HG03469 (cell line): ENCODE results near the gene SNCAIP.

Experiments
- ATAC-seq: cut with Tn5 transposase; IDR thresholded peaks from one replicate; pipeline ENCODE4 v1.9.1; 2021; ENCODE audit warnings: mild to moderate bottlenecking, moderate library complexity, moderate number of reproducible peaks; ENCODE audit not compliant: unreplicated experiment

SNCAIP gene

DNA sequence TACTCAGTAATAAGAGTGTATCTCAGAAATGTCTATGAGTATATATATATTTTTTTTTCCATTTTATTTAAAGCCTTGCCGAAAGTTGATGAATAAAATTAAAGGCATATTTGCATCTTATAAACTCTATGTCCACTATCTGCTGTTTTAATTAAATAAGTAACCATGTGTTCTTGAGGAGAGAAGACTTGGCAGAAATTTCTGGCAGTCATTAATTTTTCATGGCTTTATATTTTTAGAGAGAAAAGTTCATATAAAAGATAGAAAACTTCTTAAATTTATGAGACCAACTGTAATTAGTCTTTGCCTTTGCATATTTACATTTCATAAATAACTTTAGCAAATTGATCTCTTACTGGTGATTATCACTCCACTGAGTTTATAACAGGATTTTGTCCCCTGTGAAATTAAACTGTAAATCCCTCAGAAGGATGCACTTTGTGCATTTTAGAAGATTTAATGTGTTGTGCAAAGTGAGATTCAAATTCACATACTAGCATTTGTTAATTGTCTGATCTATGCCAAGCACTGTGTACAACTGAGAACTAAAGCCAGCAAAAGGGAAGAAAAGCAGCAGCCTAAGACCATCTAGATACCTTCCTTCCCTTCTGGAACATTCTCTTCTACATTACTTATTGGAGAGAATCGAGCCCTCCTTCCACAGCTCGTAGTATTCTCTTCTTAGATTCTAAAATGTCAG is 108.7 kb downstream of the SNCAIP start:
- ATAC-seq = no peak

- ATAC-seq = peak; percentile 82
Measured at GRCh38 chr5:122421374-122422079, 109.5 kb downstream of the SNCAIP start.

GRCh38 chr5:122423221-122423620 is 111.2 kb downstream of the SNCAIP start:
- no peak for ATAC-seq

GRCh38 chr5:122424132-122424531 is 112.1 kb downstream of the SNCAIP start:
- ATAC-seq = no peak

DNA sequence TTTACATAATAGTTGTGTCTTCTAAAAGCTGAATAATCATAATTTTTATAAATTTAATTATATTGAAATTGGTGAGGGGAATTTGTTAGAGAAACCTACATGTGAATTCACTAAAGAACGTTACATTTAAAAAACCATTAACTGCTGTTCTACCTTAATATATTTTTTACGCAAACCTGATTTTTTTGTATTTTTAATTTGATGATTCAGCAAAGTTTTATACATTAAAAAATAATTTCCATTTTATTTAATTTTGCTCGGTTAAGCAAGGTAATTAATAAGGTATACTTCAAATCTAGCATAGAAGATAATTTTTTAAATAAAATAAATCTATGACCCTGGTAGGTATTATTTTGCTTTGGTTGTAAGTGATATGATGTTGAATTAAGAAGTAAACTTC is 114.3 kb downstream of the SNCAIP start:
- ATAC-seq = no peak

GRCh38 chr5:122427621-122428020 is 115.6 kb downstream of the SNCAIP start:
- ATAC-seq = no peak

GRCh38 chr5:122429545-122430318 is 117.7 kb downstream of the SNCAIP start:
- no peak for ATAC-seq

DNA sequence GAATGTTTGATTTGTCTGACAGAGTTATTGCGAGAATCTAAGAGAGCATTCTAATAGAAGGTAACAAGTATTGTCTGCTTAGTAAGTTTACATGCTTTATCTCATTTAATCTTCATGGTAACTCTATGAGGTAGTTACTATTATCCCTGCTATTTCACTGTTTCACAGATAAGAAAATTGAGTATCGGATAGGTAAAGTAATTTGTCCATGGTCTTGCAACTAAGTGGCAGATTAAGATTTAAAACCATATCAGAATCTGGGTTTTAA is 118.2 kb downstream of the SNCAIP start:
- ATAC-seq = no peak

GRCh38 chr5:122431298-122431697 is 119.3 kb downstream of the SNCAIP start:
- no peak for ATAC-seq

DNA sequence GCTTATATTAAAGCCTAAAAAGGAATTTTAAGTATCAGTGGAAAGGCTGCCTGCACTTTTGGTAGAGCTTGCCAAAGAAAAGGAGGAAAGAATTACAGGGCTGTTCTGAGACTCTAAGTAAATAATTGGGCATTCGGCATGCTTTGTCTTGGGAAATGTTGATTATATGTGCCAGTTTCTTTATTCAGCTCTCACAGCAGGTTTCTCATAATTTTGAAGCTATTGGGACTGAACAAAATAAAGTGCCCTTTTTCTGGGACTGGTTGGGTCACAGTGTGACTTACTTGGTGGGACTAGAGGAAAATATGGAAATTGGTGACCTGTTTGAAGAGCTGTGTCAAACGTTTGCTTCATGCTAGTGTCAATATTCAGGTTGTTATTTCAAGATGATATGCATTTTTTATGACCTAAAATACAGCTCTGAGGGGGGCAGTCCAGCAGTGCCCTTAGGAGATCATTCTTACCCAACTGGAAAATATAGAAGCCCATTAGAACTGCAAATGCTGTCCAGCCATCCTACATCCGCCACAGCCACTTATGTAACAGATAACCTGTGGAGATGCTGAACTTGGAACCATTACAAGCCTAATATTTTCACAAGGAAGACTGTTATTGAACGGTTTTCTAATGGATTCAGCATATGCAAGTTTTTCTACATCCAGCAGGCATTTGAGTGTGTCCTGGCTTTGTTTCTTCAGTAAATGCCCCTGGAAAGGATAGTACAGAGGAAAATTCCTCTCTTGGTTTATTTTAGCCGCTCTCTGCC is 122.4 kb downstream of the SNCAIP start:
- ATAC-seq = no peak

DNA sequence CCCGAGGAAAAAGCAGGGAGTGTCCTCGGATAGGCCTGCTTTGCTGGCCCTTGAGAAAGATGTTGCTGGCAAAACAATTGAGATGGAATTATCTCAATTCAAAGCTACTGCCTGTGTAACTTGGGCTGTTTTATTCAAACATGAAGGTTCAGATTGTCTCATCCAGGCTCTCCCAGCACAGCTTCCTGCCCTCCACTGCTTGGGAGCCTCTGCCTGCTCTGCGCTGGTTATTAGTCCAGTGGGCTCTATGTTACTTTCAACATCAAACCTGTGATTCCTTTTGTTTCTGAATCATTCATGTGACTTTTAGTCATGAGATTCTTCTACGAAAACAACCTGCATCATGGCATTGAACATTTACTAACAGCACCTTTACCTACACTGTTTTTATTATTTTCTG is 123.2 kb downstream of the SNCAIP start:
- ATAC-seq = no peak

- no peak for ATAC-seq
Measured at GRCh38 chr5:122435761-122436160, 123.7 kb downstream of the SNCAIP start.

GRCh38 chr5:122436615-122437014 is 124.6 kb downstream of the SNCAIP start:
- ATAC-seq = no peak

- no peak for ATAC-seq
Measured at GRCh38 chr5:122439645-122440044, 127.6 kb downstream of the SNCAIP start.

- peak; percentile 68 for ATAC-seq
Measured at GRCh38 chr5:122442938-122443337, 130.9 kb downstream of the SNCAIP start.

GRCh38 chr5:122444411-122444810 is 132.4 kb downstream of the SNCAIP start:
- no peak for ATAC-seq

DNA sequence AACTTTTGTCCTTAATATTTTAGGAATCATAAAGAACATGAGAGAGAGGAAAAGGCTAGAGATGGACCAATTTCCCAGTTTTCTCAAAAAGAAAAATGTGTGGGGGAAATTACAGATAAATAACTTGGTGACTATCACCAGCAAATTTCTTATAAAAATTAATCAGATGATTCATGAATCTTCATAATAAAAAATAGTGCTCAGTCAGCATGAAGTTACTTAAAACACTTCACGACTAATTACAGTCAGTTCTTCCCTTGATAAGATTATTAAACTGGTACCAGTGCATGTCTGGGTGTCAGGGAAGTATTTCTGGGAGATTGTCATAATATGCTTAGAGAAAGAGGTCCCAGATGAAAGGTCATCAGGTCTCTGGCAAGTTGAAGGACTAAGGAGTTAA is 133.0 kb downstream of the SNCAIP start:
- ATAC-seq = no peak

DNA sequence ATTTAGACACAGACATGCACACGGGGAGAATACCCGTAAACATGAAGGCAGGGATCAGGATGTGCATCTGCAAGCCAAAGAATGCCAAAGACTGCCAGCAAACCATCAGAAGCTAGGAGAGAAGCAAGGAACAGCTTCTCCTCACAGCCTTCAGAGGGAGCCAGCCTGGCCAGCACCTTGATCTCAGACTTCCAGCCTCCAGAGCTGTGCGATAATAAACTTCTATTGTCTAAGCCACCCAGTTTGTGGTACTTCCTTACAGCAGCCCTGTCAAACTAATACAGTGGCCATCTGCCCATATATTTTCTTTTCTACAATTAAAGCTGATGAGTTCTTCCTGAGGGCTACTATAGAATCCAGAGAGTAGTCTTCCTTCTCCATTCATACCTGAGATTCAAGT is 135.0 kb downstream of the SNCAIP start:
- ATAC-seq = no peak

- ATAC-seq = no peak
Measured at GRCh38 chr5:122447879-122448278, 135.8 kb downstream of the SNCAIP start.

DNA sequence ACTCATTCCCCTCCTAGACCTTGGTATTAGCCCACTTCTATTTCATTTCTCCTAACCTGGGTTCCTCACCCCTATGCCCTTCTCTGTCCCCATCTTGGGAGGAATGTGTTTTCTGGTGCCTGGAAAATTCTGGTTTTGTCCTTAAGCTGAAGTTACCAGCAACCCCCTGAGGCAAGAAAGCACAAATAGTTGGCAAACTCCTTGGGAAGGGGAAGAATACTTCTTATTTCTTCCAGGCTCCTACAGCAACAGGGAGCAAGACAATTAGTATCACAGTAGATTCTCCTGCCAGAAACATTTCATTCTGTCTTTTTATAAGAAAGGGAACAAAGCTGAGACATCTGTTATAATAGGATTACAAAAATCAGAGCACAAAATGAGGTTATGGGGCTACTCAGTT is 142.5 kb downstream of the SNCAIP start:
- ATAC-seq = no peak

- no peak for ATAC-seq
Measured at GRCh38 chr5:122455939-122456338, 143.9 kb downstream of the SNCAIP start.
